ENCODE data around the gene ZNF441.

ZNF441 gene

DNA sequence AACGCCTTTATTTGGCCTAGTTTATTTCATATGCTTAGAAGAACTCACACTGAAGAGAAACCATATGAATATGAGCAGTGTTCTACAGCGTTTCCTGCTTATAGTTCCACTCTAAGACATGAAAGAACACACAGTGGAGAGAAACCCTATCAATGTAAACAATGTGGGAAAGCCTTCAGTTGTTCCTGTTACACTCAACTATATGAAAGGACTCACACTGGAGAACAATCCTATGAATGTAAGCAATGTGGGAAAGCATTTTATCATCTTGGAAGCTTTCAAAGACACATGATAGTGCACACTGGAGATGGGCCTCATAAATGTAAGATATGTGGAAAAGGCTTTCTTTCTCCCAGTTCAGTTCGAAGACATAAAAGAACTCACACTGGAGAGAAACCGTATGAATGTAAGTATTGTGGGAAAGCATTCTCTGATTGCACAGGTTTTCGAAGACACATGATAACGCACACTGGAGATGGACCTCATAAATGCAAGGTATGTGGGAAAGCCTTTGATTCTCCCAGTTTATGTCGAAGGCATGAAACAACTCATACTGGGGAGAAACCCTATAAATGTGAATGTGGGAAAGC lies 13.7 kb downstream of the ZNF441 start:
- TF ChIP-seq, protein P1, sequence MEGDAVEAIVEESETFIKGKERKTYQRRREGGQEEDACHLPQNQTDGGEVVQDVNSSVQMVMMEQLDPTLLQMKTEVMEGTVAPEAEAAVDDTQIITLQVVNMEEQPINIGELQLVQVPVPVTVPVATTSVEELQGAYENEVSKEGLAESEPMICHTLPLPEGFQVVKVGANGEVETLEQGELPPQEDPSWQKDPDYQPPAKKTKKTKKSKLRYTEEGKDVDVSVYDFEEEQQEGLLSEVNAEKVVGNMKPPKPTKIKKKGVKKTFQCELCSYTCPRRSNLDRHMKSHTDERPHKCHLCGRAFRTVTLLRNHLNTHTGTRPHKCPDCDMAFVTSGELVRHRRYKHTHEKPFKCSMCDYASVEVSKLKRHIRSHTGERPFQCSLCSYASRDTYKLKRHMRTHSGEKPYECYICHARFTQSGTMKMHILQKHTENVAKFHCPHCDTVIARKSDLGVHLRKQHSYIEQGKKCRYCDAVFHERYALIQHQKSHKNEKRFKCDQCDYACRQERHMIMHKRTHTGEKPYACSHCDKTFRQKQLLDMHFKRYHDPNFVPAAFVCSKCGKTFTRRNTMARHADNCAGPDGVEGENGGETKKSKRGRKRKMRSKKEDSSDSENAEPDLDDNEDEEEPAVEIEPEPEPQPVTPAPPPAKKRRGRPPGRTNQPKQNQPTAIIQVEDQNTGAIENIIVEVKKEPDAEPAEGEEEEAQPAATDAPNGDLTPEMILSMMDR (IDR thresholded peaks at IDR 0.05; ENCODE audit: control insufficient read depth, extremely low read depth, insufficient read depth): no peak
- no peak for DNase-seq (ENCODE audit: low read depth)
- H3K4me3 ChIP-seq (ENCODE audit: low read depth, low read length): no peak overlapping the region

DNA sequence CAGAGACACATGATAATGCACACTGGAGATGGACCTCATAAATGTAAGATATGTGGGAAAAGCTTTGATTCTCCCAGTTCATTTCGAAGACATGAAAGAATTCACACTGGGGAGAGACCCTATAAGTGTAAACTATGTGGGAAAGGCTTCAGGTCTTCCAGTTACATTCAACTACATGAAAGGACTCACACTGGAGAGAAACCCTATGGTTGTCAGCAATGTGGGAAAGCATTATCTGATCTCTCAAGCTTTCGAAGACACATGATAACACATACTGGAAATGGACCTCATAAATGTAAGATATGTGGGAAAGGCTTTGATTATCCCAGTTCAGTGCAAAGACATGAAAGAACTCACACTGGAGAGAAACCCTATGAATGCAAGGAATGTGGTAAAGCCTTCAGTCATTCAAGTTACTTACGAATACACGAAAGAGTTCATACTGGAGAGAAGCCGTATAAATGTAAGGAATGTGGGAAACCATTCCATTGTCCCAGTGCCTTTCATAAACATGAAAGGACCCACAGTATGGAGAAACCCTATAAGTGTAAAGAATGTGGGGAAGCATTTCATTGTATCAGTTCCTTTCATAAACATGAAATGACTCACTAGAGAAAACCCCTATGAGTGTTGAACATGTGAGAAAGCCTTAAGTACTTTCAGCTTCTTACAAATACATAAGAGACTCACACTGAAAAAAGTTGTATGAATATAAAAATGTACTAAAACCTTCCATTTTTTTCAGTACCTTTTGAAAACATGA lies 14.7 kb downstream of the ZNF441 start:
- no peak for DNase-seq (ENCODE audit: low read depth)

DNA sequence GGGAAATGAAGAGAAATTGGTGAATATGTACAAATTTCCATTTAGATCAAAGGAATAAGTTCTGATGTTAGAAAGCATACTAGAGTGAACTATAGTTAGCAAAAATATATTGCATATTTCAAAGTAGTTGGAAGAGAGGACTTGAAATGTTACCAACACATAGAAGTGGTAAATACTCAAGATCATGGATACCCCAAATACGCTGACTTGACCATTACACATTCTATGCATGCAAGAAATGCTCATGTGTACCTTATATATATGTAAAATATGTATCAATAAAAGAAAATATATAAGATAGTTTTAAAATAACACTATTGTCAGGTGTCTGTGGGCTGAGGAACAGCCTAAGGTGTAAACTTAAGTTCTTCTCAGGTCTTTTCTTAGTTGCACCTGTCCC lies 17.0 kb downstream of the ZNF441 start:
- TF ChIP-seq, protein P1 (IDR thresholded peaks at IDR 0.05; ENCODE audit: control insufficient read depth, extremely low read depth, insufficient read depth): no peak
- no peak overlapping the region for H3K4me3 ChIP-seq (ENCODE audit: low read depth, low read length)
- no peak for DNase-seq (ENCODE audit: low read depth)

More for the DNA sequence above, 14.7 kb downstream of the ZNF441 start:
- TF ChIP-seq, protein P1 (IDR thresholded peaks at IDR 0.05; ENCODE audit: control insufficient read depth, extremely low read depth, insufficient read depth): no peak
- no peak overlapping the region for H3K4me3 ChIP-seq (ENCODE audit: low read depth, low read length)

DNA sequence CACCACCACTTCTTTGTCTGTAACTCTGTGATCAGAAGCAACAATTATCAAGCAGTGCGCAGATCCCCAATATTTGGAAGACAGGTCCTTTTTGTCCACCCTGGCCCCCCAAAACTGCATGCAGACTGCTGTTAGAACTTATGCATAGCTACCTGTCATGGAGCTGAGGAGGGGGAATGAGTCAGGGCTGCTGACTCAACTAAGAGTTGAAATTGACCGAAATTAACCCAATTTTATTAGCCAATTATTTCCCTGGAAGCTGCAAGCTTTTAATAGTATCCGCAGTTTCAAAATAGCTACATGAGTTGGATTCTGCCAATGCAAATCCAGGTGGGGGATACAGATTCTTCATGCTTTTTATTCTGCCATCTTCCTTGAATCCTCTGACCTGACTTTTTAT lies 17.6 kb downstream of the ZNF441 start:
- TF ChIP-seq, protein P1 (IDR thresholded peaks at IDR 0.05; ENCODE audit: control insufficient read depth, extremely low read depth, insufficient read depth): no peak
- H3K4me3 ChIP-seq (ENCODE audit: low read depth, low read length): no peak overlapping the region
- no peak for DNase-seq (ENCODE audit: low read depth)

DNA sequence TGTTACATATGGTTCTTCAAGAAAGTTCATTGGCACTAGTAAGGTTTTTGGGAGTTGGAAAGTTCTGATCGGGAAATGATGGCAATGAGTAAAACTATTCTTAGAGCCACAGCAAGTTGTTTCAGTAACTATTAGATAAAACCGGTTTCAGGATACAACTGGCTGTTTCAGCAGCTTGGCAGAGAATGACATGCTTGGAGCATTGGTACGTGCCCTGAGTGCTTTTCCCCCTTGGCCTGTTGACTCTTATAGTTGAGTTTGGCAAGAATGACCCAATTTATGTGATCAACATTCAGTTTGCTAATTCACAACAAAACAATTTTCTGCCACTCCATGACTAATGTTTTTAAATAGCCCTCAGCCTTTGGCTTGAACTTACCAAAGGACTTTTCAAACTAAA lies 20.7 kb downstream of the ZNF441 start:
- H3K4me3 ChIP-seq (ENCODE audit: low read depth, low read length): no peak overlapping the region
- no peak for DNase-seq (ENCODE audit: low read depth)
- TF ChIP-seq, protein P1 (IDR thresholded peaks at IDR 0.05; ENCODE audit: control insufficient read depth, extremely low read depth, insufficient read depth): no peak

DNA sequence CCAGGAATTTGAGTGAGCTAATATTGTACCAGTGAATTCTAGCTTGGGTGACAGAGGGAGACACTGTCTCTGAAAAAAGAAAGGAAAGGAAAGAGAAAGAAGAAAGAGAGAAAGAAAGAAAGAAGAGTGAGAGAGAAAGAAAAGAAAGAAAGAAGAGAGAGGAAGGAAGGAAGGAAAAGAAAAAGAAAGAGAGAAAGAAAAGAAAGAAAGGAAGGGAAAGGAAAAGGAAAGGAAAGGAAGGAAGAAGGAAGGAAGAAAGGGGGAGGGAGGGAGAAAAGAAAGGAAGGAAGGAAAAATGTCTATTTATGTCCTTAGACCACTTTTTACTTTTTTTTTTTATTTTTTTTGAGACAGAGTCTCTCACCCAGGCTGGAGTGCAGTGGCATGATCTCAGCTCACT lies 26.1 kb downstream of the ZNF441 start:
- no peak for DNase-seq (ENCODE audit: low read depth)
- TF ChIP-seq, protein P1 (IDR thresholded peaks at IDR 0.05; ENCODE audit: control insufficient read depth, extremely low read depth, insufficient read depth): no peak
- no peak overlapping the region for H3K4me3 ChIP-seq (ENCODE audit: low read depth, low read length)
